Suprapubic skin (tissue), 4 donors: ENCODE data around the gene FKRP. TPM values are rescaled to one million over a fixed set of nuclear protein-coding genes. Genes with fewer than 3 reads are reported as not detected.
A peak's percentile ranks its signal among the peaks of the same experiment; 100 is the strongest.

Experiments used
- DNase-seq, 2 donors: peaks; one replicate each; pipeline ENCODE4 v3.0.0-alpha.2; 2019; ENCODE audit warnings: low spot score in 2 of 2
- H3K27ac ChIP-seq: fragments of 200-600 bp; sonication (generic); one replicate; pipeline ENCODE4 v1.5.1; 2019
- H3K27me3 ChIP-seq: fragments of 200-600 bp; sonication (generic); one replicate; pipeline ENCODE4 v1.5.1; 2019
- H3K36me3 ChIP-seq: fragments of 200-600 bp; sonication (generic); one replicate; pipeline ENCODE4 v1.5.1; 2019
- H3K4me1 ChIP-seq: fragments of 200-600 bp; sonication (generic); one replicate; pipeline ENCODE4 v1.5.1; 2019
- H3K4me3 ChIP-seq: fragments of 200-600 bp; sonication (generic); one replicate; pipeline ENCODE4 v1.5.1; 2019; ENCODE audit warnings: mild to moderate bottlenecking
- H3K9me3 ChIP-seq: fragments of 200-600 bp; sonication (generic); one replicate; pipeline ENCODE4 v1.5.1; 2019
- EP300 ChIP-seq: sonication (generic); formaldehyde crosslinking; IDR thresholded peaks from one replicate; pipeline ENCODE4 v1.6.1; 2017; ENCODE audit warnings: antibody characterized with exemption
- POLR2A ChIP-seq, 2 donors: fragments of 450-650 bp; IDR thresholded peaks; one replicate each; pipeline ENCODE4 v1.6.1; 2017; ENCODE audit warnings: antibody characterized with exemption in 2 of 2, mild to moderate bottlenecking in 2 of 2, moderate library complexity in 2 of 2
- POLR2AphosphoS5 ChIP-seq, 3 donors: sonication (generic); formaldehyde crosslinking; IDR thresholded peaks; one replicate each; pipeline ENCODE4 v1.6.1; 2017; ENCODE audit warnings: antibody characterized with exemption in 3 of 3
- WGBS: methylation state at CpG from one replicate; pipeline ENCODE4 v1.1.5; 2018; 5-methylcytosine and 5-hydroxymethylcytosine counted together
- total RNA-seq, 4 donors: library from RNA; depleted of rRNA; stranded (reverse); fragments of >200 nt; gene quantifications; one replicate each; pipeline ENCODE4 v1.1.0, GENCODE V29; 2016
- TF ChIP-seq, protein P1 (sequence below), 2 donors: fragments of 200-600 bp in 1 of 2; fragments of 450-650 bp in 1 of 2; sonication (generic) in 1 of 2; IDR thresholded peaks; one replicate each; pipeline ENCODE4 v1.5.1; 2016 to 2019; ENCODE audit warnings: antibody characterized with exemption in 2 of 2, mild to moderate bottlenecking in 1 of 2, moderate library complexity in 1 of 2

The FKRP gene
- total RNA-seq, result 10 to 100 TPM in 1 of 4 donors, 1 to 10 TPM in 3; 7.1 to 15.2 (median 7.8) TPM

DNA sequence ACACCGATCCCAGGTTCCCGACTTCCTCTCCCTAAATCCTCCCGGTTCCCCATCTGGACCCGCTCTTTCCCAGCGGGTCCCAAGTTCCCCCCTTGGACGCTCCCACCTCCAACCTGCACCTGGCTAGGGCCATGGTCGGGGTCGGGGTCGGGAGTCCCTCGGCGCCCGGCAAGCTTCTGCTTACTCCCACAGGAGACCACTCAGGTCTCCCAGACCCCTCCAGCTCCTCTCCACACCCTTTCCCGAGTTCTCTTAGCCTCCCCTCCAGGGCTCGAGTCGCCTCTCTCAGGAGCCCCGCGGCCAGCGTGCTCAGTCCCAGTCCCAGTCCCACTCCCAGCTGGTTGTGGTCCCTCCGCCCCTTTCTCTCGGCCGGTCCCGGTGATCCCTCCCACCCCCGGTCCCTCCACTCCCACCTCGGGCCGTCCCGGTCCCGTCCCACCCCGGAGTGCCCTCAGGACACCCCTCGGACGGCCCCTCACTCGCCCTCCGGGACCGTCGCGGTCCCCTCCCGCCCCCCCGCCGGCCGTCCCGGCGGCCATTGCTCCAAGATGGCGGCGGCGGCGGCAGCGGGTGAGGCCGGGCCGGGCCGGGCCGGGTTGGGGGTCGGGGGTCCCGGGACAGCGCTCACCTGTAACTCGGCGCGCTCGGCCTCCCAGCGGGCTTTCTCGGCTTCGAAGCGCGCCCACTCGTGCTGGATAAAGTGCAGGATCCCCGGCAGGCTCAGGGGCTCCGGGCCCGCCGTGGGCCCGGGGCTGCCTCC is at the start of gene FKRP:
TSS of gene FKRP (plus strand) at position 537 of the 760 bp plus-strand sequence. CDS start 9,394 bp downstream, outside the sequence.
- H3K36me3 ChIP-seq, result no peaks in the 10 kb centered on the region
- TF ChIP-seq, protein P1, sequence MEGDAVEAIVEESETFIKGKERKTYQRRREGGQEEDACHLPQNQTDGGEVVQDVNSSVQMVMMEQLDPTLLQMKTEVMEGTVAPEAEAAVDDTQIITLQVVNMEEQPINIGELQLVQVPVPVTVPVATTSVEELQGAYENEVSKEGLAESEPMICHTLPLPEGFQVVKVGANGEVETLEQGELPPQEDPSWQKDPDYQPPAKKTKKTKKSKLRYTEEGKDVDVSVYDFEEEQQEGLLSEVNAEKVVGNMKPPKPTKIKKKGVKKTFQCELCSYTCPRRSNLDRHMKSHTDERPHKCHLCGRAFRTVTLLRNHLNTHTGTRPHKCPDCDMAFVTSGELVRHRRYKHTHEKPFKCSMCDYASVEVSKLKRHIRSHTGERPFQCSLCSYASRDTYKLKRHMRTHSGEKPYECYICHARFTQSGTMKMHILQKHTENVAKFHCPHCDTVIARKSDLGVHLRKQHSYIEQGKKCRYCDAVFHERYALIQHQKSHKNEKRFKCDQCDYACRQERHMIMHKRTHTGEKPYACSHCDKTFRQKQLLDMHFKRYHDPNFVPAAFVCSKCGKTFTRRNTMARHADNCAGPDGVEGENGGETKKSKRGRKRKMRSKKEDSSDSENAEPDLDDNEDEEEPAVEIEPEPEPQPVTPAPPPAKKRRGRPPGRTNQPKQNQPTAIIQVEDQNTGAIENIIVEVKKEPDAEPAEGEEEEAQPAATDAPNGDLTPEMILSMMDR (IDR thresholded peaks at IDR 0.05), result no peak
- no peak for TF ChIP-seq EP300
- no peak for TF ChIP-seq POLR2AphosphoS5 (IDR thresholded peaks at IDR 0.05)
- TF ChIP-seq POLR2A (IDR thresholded peaks at IDR 0.05), result no peak
- under 1% methylated on average over 29 of the region's 68 CpGs for WGBS
- H3K9me3 ChIP-seq, result no peaks in the 10 kb centered on the region
- peak within 1 kb of the TSS; percentile 89 for H3K27ac ChIP-seq
- H3K4me3 ChIP-seq, result peak within 1 kb of the TSS; percentile 86
- H3K27me3 ChIP-seq, result no peaks in the 10 kb centered on the region
- peaks cover 49% of the 10 kb centered on the region for H3K4me1 ChIP-seq
- DNase-seq, result no peak

DNA sequence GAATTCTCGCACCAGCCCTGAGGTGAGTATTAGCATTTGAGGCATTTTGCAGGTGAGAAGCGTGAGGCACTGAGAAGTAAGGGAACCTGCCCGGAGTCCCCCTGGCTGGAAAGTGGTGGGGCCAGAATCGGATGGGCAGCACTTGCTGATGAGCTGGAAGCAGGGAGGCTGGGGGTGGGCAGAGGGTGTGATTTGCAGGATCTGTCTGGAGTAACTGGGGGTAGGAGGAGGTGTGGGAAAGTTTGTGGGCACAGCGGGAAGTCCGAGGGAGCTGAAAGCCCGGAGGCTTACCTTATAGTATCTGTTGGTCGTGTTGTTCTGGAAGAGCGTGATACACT is 49.0 kb upstream of the FKRP start:
- peaks cover 88% of the 10 kb centered on the region for H3K36me3 ChIP-seq
- H3K27me3 ChIP-seq, result no peaks in the 10 kb centered on the region
- WGBS, result 73% methylated on average over 9 of the region's 9 CpGs
- H3K4me3 ChIP-seq, result peak overlapping the region; percentile 20
- TF ChIP-seq, protein P1 (IDR thresholded peaks at IDR 0.05), result no peak
- DNase-seq, result no peak
- peaks cover 13% of the 10 kb centered on the region for H3K4me1 ChIP-seq
- no peaks in the 10 kb centered on the region for H3K9me3 ChIP-seq
- no peak overlapping the region for H3K27ac ChIP-seq

- no peak overlapping the region for H3K27ac ChIP-seq
- peak; percentile 95 to 97 for DNase-seq
- H3K27me3 ChIP-seq, result no peaks in the 10 kb centered on the region
- peak overlapping the region; percentile 20 for H3K4me3 ChIP-seq
- WGBS, result 29% methylated on average over 39 of the region's 39 CpGs
- H3K9me3 ChIP-seq, result no peaks in the 10 kb centered on the region
- H3K36me3 ChIP-seq, result peaks cover 88% of the 10 kb centered on the region
- TF ChIP-seq POLR2A (IDR thresholded peaks at IDR 0.05) (no peak), POLR2AphosphoS5 (IDR thresholded peaks at IDR 0.05) (peak in 1 of 3 donors; percentile 5), EP300 (no peak)
- TF ChIP-seq, protein P1 (IDR thresholded peaks at IDR 0.05), result no peak
- peaks cover 13% of the 10 kb centered on the region for H3K4me1 ChIP-seq
Measured at GRCh38 chr19:46697204-46697960, 48.5 kb upstream of the FKRP start.

- Histone ChIP-seq H3K27me3 (no peaks in the 10 kb centered on the region), H3K4me1 (peaks cover 13% of the 10 kb centered on the region), H3K9me3 (no peaks in the 10 kb centered on the region), H3K4me3 (no peak overlapping the region), H3K27ac (no peak overlapping the region), H3K36me3 (peaks cover 88% of the 10 kb centered on the region)
- TF ChIP-seq POLR2AphosphoS5 (IDR thresholded peaks at IDR 0.05) (no peak), EP300 (no peak), POLR2A (IDR thresholded peaks at IDR 0.05) (no peak)
- TF ChIP-seq, protein P1 (IDR thresholded peaks at IDR 0.05), result no peak
- 97% methylated on average over 11 of the region's 11 CpGs for WGBS
- no peak for DNase-seq
Measured at GRCh38 chr19:46698395-46699321, 47.2 kb upstream of the FKRP start.
